HUES64 (cell line): ENCODE results near the gene SELL.
"Not testable (repeated sequence)": the region's sequence is repeated elsewhere in the genome, so short reads cannot be mapped to it uniquely, and the experiment has no call there.

ENCODE experiments used
- H3K27ac ChIP-seq: 2 replicates; pipeline ENCODE4 v1.7.0; 2013; ENCODE audit warnings: low read depth, low read length, inconsistent platforms
- H3K27me3 ChIP-seq: 2 replicates; pipeline ENCODE4 v1.6.1; 2013; ENCODE audit warnings: mild to moderate bottlenecking, low read length; ENCODE audit not compliant: insufficient read depth
- H3K36me3 ChIP-seq: 2 replicates; pipeline ENCODE4 v1.6.1; 2013; ENCODE audit warnings: mild to moderate bottlenecking, low read length; ENCODE audit not compliant: insufficient read depth
- H3K4me1 ChIP-seq: 2 replicates; pipeline ENCODE4 v1.6.1; 2013; ENCODE audit warnings: mild to moderate bottlenecking, low read length, moderate library complexity; ENCODE audit not compliant: insufficient read depth
- H3K4me3 ChIP-seq: 2 replicates; pipeline ENCODE4 v1.5.1; 2013; ENCODE audit warnings: mild to moderate bottlenecking, low read length, moderate library complexity
- H3K9ac ChIP-seq: 2 replicates; pipeline ENCODE4 v1.6.1; 2013; ENCODE audit warnings: mild to moderate bottlenecking, low read depth, low read length
- H3K9me3 ChIP-seq: 2 replicates; pipeline ENCODE4 v1.6.1; 2013; ENCODE audit warnings: low read depth, low read length; ENCODE audit not compliant: insufficient read depth
- WGBS: fragments of 150-250, 120-280 bp; methylation state at CpG from one replicate; pipeline ENCODE4 v1.1.7; 2013; ENCODE audit warnings: missing lambda C conversion rate; 5-methylcytosine and 5-hydroxymethylcytosine counted together

Gene SELL

DNA sequence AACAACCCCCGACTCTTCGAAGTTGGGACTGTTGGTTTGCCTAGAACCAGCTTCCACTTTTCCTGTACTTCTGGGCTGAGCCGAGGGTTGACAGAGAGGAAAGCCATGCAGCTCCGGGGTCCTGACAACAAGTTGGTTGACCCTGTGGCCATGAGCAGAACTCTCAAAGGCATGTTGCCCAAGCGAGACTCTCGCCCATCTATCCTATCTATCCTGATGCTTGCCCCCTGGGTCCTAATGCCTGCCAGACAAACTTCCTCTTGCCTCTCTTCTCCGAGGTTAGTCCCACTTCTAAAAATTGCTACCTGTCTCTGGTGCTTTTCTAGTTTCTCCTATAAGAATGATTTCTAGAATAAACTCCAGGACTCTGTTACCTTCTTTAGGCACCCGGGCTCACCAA, 48.7 kb downstream of the SELL start:
- 69% methylated on average over 7 of the region's 8 CpGs for WGBS
- not testable (repeated sequence) for H3K36me3 ChIP-seq, H3K9ac ChIP-seq, H3K4me1 ChIP-seq, H3K4me3 ChIP-seq, H3K27me3 ChIP-seq, H3K9me3 ChIP-seq, H3K27ac ChIP-seq

DNA sequence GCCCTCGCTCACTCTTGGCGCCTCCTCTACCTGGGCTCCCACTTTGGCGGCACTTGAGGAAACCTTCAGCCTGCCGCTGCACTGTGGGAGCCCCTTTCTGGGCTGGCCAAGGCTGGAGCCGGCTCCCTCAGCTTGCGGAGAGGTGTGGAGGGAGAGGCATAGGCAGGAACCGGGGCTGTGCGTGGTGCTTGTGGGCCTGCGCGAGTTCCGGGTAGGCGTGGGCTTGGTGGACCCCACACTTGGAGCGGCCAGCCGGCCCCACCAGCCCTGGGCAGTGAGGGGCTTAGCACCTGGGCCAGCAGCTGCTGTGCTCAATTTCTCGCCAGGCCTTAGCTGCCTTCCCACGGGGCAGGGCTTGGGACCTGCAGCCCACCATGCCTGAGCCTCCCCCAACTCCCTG, 50.4 kb downstream of the SELL start:
- not testable (repeated sequence) for H3K36me3 ChIP-seq, H3K4me3 ChIP-seq, H3K4me1 ChIP-seq, H3K9me3 ChIP-seq, H3K27ac ChIP-seq, H3K9ac ChIP-seq, H3K27me3 ChIP-seq
- WGBS, result 90% methylated on average over 15 of the region's 16 CpGs

- not testable (repeated sequence) for H3K4me1 ChIP-seq, H3K27me3 ChIP-seq, H3K9me3 ChIP-seq, H3K27ac ChIP-seq, H3K9ac ChIP-seq, H3K4me3 ChIP-seq, H3K36me3 ChIP-seq
Measured at GRCh38 chr1:169658777-169659176, 52.6 kb downstream of the SELL start.

DNA sequence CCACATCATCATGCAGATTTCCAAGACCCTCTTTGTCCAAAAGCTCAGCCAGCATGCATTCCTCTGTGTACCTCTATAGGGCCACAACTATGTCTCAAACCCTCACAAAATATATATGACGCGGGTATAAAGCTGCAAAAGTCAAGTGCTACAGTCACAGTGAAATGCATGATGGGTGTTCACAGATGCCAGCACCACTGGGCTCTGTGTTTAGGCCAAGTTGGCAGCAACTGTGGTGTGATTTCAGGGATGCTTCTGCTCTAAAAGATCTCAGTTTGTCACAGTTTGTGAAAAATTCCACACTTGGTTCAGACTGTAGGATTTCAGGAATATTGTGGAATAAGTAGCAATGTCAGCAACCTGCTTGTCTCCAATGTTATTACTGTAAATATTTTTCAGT, 57.5 kb downstream of the SELL start:
- Histone ChIP-seq H3K9ac (no peak overlapping the region), H3K27ac (no peak overlapping the region), H3K36me3 (no peaks in the 10 kb centered on the region), H3K4me1 (no peaks in the 10 kb centered on the region), H3K4me3 (no peak overlapping the region), H3K27me3 (no peaks in the 10 kb centered on the region), H3K9me3 (no peaks in the 10 kb centered on the region)
- WGBS, result 96% methylated on average over 2 of the region's 2 CpGs

DNA sequence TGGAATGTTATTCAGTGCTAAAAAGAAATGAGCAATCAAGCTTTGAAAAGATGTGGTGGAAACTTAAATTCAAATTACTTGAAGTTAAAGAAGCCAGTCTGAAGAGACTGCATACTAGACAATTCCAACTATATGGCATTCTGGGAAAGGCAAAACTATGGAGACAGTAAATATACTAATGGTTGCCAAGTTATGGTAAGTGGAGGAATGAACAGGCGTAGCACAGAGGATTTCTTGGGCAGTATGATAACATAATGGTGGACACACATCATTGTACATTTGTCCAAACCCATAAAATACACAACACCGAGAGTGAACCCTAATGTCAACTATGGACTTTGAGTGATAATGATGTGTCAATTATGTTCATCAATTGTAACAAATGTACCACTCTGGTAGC, 60.4 kb downstream of the SELL start:
- no peaks in the 10 kb centered on the region for H3K36me3 ChIP-seq
- no peaks in the 10 kb centered on the region for H3K27me3 ChIP-seq
- no peak overlapping the region for H3K4me3 ChIP-seq
- H3K27ac ChIP-seq, result no peak overlapping the region
- H3K9ac ChIP-seq, result no peak overlapping the region
- no peaks in the 10 kb centered on the region for H3K9me3 ChIP-seq
- H3K4me1 ChIP-seq, result peaks cover 6% of the 10 kb centered on the region; the same call in 1 of the 2 replicates
- WGBS, result 86% methylated on average over 1 of the region's 2 CpGs

- no peaks in the 10 kb centered on the region for H3K9me3 ChIP-seq
Measured at GRCh38 chr1:169650551-169650950, 60.9 kb downstream of the SELL start.

DNA sequence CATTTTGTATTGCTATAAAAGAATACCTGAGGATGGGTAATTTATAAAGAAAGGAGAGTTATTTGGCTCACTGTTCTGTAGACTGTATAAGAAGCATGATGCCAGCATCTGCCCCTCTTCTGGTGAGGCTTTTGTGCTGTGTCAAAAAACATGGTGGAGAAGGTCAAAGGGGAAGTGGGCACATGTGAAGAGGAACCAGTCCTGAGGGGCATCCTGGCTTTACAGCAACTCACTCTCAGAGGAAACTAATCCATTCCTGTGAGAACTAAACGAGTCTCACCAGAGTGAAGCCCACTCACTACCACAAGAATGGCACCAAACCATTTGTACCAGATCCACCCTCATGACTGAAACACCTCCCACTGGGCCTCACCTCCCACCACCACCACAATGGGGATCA, 62.7 kb downstream of the SELL start:
- no peak overlapping the region for H3K9ac ChIP-seq
- H3K4me1 ChIP-seq, result peaks cover 6% of the 10 kb centered on the region; the same call in 1 of the 2 replicates
- no peaks in the 10 kb centered on the region for H3K36me3 ChIP-seq
- no peak overlapping the region for H3K4me3 ChIP-seq
- 78% methylated on average over 1 of the region's 1 CpG for WGBS
- H3K27me3 ChIP-seq, result no peaks in the 10 kb centered on the region
- H3K9me3 ChIP-seq, result no peaks in the 10 kb centered on the region
- H3K27ac ChIP-seq, result no peak overlapping the region

More at GRCh38 chr1:169650551-169650950, 60.9 kb downstream of the SELL start:
- H3K27me3 ChIP-seq, result no peaks in the 10 kb centered on the region
- peaks cover 6% of the 10 kb centered on the region; the same call in 1 of the 2 replicates for H3K4me1 ChIP-seq
- no peak overlapping the region for H3K9ac ChIP-seq
- H3K36me3 ChIP-seq, result no peaks in the 10 kb centered on the region
- no peak overlapping the region for H3K4me3 ChIP-seq
- H3K27ac ChIP-seq, result no peak overlapping the region
- WGBS, result 81% methylated on average over 4 of the region's 4 CpGs

GRCh38 chr1:169648187-169648586, 63.2 kb downstream of the SELL start:
- H3K9ac ChIP-seq, result no peak overlapping the region
- H3K4me1 ChIP-seq, result peaks cover 6% of the 10 kb centered on the region; the same call in 1 of the 2 replicates
- no peaks in the 10 kb centered on the region for H3K9me3 ChIP-seq
- no peak overlapping the region for H3K27ac ChIP-seq
- no CpG with 5 or more reads among the region's 2 CpGs for WGBS
- no peak overlapping the region for H3K4me3 ChIP-seq
- no peaks in the 10 kb centered on the region for H3K27me3 ChIP-seq
- H3K36me3 ChIP-seq, result no peaks in the 10 kb centered on the region

- Histone ChIP-seq H3K4me3 (no peak overlapping the region), H3K27me3 (no peaks in the 10 kb centered on the region), H3K9me3 (no peaks in the 10 kb centered on the region), H3K36me3 (no peaks in the 10 kb centered on the region), H3K27ac (no peak overlapping the region), H3K4me1 (peaks cover 6% of the 10 kb centered on the region; the same call in 1 of the 2 replicates), H3K9ac (no peak overlapping the region)
Measured at GRCh38 chr1:169647512-169647911, 63.9 kb downstream of the SELL start.

- no peaks in the 10 kb centered on the region for H3K36me3 ChIP-seq
- 85% methylated on average over 3 of the region's 3 CpGs for WGBS
- H3K27me3 ChIP-seq, result no peaks in the 10 kb centered on the region
Measured at GRCh38 chr1:169644297-169644696, 67.1 kb downstream of the SELL start.

More at GRCh38 chr1:169644297-169644696, 67.1 kb downstream of the SELL start:
- H3K9ac ChIP-seq, result no peak overlapping the region
- peaks cover 6% of the 10 kb centered on the region; the same call in 1 of the 2 replicates for H3K4me1 ChIP-seq
- no peaks in the 10 kb centered on the region for H3K9me3 ChIP-seq
- H3K27ac ChIP-seq, result no peak overlapping the region
- no peak overlapping the region for H3K4me3 ChIP-seq
